GM18873 (cell line): ENCODE data around the gene ZC3H13.

ENCODE experiments used
- ATAC-seq: cut with Tn5 transposase; IDR thresholded peaks from one replicate; pipeline ENCODE4 v1.9.1; 2021; ENCODE audit warnings: mild to moderate bottlenecking, moderate library complexity, moderate number of reproducible peaks; ENCODE audit not compliant: unreplicated experiment, low FRiP score

The ZC3H13 gene

GRCh38 chr13:45909673-45910072, 142.9 kb downstream of the ZC3H13 start:
- ATAC-seq: no peak

- no peak for ATAC-seq
Measured at GRCh38 chr13:45909089-45909488, 143.5 kb downstream of the ZC3H13 start.

- ATAC-seq: no peak
Measured at GRCh38 chr13:45907503-45907902, 145.0 kb downstream of the ZC3H13 start.
